ENCODE measurements around the gene SSNA1.

GRCh38 chr9:137160054-137160425 is 28.4 kb upstream of the SSNA1 start:
- TF ChIP-seq CTCF (IDR thresholded peaks at IDR 0.05) = no peak
- TF ChIP-seq POLR2A (IDR thresholded peaks at IDR 0.05) = no peak

All from esophagus squamous epithelium (tissue), 4 donors.